ENCODE measurements around the gene TMPRSS4.

Gene TMPRSS4

GRCh38 chr11:118166641-118167040, 89.8 kb downstream of the TMPRSS4 start:
- TF ChIP-seq EZH2phosphoT487 (IDR thresholded peaks at IDR 0.05; ENCODE audit: low read length) (no peak), EZH2 (optimal IDR thresholded peaks at IDR 0.05; ENCODE audit: low read depth, low read length) (no peak), CTCF (IDR thresholded peaks at IDR 0.05; ENCODE audit: low read length) (no peak)
- Histone ChIP-seq H4K20me1 (ENCODE audit: insufficient read depth, low read length) (no peaks in the 10 kb centered on the region), H3K27me3 (replicated peaks; ENCODE audit: insufficient read depth, low read length) (peaks cover 94% of the 10 kb centered on the region)

GRCh38 chr11:118167253-118167652, 90.4 kb downstream of the TMPRSS4 start:
- Histone ChIP-seq H3K4me3 (ENCODE audit: low read length) (no peak overlapping the region), H3K27me3 (replicated peaks; ENCODE audit: insufficient read depth, low read length) (peaks cover 94% of the 10 kb centered on the region), H3K4me1 (ENCODE audit: low read length) (no peaks in the 10 kb centered on the region), H3K4me2 (ENCODE audit: low read depth, low read length) (no peak overlapping the region), H3K9me3 (replicated peaks; ENCODE audit: insufficient read depth, low read length) (no peaks in the 10 kb centered on the region), H3K27ac (ENCODE audit: low read length) (no peak overlapping the region), H3K9ac (ENCODE audit: low read length) (no peak overlapping the region), H3K9me2 (replicated peaks; ENCODE audit: insufficient read depth, low read length) (no peaks in the 10 kb centered on the region), H2AFZ (ENCODE audit: low read length) (no peak overlapping the region), H4K20me1 (ENCODE audit: insufficient read depth, low read length) (no peaks in the 10 kb centered on the region), H3K36me3 (replicated peaks; ENCODE audit: insufficient read depth, low read length) (no peaks in the 10 kb centered on the region), H3K79me2 (ENCODE audit: low read length) (no peaks in the 10 kb centered on the region), H3F3A (ENCODE audit: insufficient read depth, low read length) (no peaks in the 10 kb centered on the region)
- no peak for DNase-seq
- TF ChIP-seq CTCF (IDR thresholded peaks at IDR 0.05; ENCODE audit: low read length) (no peak), EZH2 (optimal IDR thresholded peaks at IDR 0.05; ENCODE audit: low read depth, low read length) (no peak), EZH2phosphoT487 (IDR thresholded peaks at IDR 0.05; ENCODE audit: low read length) (no peak)

More at GRCh38 chr11:118166641-118167040, 89.8 kb downstream of the TMPRSS4 start:
- Histone ChIP-seq H2AFZ (ENCODE audit: low read length) (no peak overlapping the region), H3K79me2 (ENCODE audit: low read length) (no peaks in the 10 kb centered on the region), H3K9me3 (replicated peaks; ENCODE audit: insufficient read depth, low read length) (no peaks in the 10 kb centered on the region), H3F3A (ENCODE audit: insufficient read depth, low read length) (no peaks in the 10 kb centered on the region), H3K9ac (ENCODE audit: low read length) (no peak overlapping the region), H3K9me2 (replicated peaks; ENCODE audit: insufficient read depth, low read length) (no peaks in the 10 kb centered on the region), H3K36me3 (replicated peaks; ENCODE audit: insufficient read depth, low read length) (no peaks in the 10 kb centered on the region), H3K4me3 (ENCODE audit: low read length) (no peak overlapping the region), H3K4me1 (ENCODE audit: low read length) (no peaks in the 10 kb centered on the region), H3K4me2 (ENCODE audit: low read depth, low read length) (no peak overlapping the region), H3K27ac (ENCODE audit: low read length) (no peak overlapping the region)
- no peak for DNase-seq

GRCh38 chr11:118167906-118168305, 91.0 kb downstream of the TMPRSS4 start:
- no peaks in the 10 kb centered on the region for H3K4me1 ChIP-seq (ENCODE audit: low read length)
- no peak overlapping the region for H2AFZ ChIP-seq (ENCODE audit: low read length)
- no peaks in the 10 kb centered on the region for H3K36me3 ChIP-seq (replicated peaks; ENCODE audit: insufficient read depth, low read length)
- H4K20me1 ChIP-seq (ENCODE audit: insufficient read depth, low read length): no peaks in the 10 kb centered on the region
- peaks cover 92% of the 10 kb centered on the region for H3K27me3 ChIP-seq (replicated peaks; ENCODE audit: insufficient read depth, low read length)
- H3F3A ChIP-seq (ENCODE audit: insufficient read depth, low read length): no peaks in the 10 kb centered on the region
- H3K9ac ChIP-seq (ENCODE audit: low read length): no peak overlapping the region
- H3K79me2 ChIP-seq (ENCODE audit: low read length): no peaks in the 10 kb centered on the region
- H3K27ac ChIP-seq (ENCODE audit: low read length): no peak overlapping the region
- H3K4me2 ChIP-seq (ENCODE audit: low read depth, low read length): no peak overlapping the region
- no peaks in the 10 kb centered on the region for H3K9me3 ChIP-seq (replicated peaks; ENCODE audit: insufficient read depth, low read length)
- DNase-seq: no peak
- H3K4me3 ChIP-seq (ENCODE audit: low read length): no peak overlapping the region
- H3K9me2 ChIP-seq (replicated peaks; ENCODE audit: insufficient read depth, low read length): no peaks in the 10 kb centered on the region
- no peak for TF ChIP-seq CTCF (IDR thresholded peaks at IDR 0.05; ENCODE audit: low read length)
- no peak for TF ChIP-seq EZH2phosphoT487 (IDR thresholded peaks at IDR 0.05; ENCODE audit: low read length)
- no peak for TF ChIP-seq EZH2 (optimal IDR thresholded peaks at IDR 0.05; ENCODE audit: low read depth, low read length)
